ENCODE data around the gene SLC7A6OS.

Gene SLC7A6OS

GRCh38 chr16:68356919-68357286 lies 46.2 kb upstream of the SLC7A6OS start:
- H3K4me3 ChIP-seq (ENCODE audit: low read depth, low read length) = no peak overlapping the region
- peak; percentile 47 for DNase-seq (ENCODE audit: low read depth)
- no peak for TF ChIP-seq POLR2A (IDR thresholded peaks at IDR 0.05; ENCODE audit: extremely low read depth, insufficient read length)
- no peak for TF ChIP-seq MAX (IDR thresholded peaks at IDR 0.05; ENCODE audit: low read depth, low read length)
- TF ChIP-seq, protein P1, sequence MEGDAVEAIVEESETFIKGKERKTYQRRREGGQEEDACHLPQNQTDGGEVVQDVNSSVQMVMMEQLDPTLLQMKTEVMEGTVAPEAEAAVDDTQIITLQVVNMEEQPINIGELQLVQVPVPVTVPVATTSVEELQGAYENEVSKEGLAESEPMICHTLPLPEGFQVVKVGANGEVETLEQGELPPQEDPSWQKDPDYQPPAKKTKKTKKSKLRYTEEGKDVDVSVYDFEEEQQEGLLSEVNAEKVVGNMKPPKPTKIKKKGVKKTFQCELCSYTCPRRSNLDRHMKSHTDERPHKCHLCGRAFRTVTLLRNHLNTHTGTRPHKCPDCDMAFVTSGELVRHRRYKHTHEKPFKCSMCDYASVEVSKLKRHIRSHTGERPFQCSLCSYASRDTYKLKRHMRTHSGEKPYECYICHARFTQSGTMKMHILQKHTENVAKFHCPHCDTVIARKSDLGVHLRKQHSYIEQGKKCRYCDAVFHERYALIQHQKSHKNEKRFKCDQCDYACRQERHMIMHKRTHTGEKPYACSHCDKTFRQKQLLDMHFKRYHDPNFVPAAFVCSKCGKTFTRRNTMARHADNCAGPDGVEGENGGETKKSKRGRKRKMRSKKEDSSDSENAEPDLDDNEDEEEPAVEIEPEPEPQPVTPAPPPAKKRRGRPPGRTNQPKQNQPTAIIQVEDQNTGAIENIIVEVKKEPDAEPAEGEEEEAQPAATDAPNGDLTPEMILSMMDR (IDR thresholded peaks at IDR 0.05; ENCODE audit: low read depth, low read length) = no peak
- TF ChIP-seq MYC (IDR thresholded peaks at IDR 0.05; ENCODE audit: low read depth, low read length) = no peak

- TF ChIP-seq, protein P1 (IDR thresholded peaks at IDR 0.05; ENCODE audit: low read depth, low read length) = no peak
- TF ChIP-seq MYC (IDR thresholded peaks at IDR 0.05; ENCODE audit: low read depth, low read length) = peak; percentile 60
- peak; percentile 66 for TF ChIP-seq MAX (IDR thresholded peaks at IDR 0.05; ENCODE audit: low read depth, low read length)
- H3K4me3 ChIP-seq (ENCODE audit: low read depth, low read length) = peak overlapping the region; percentile 13
- DNase-seq (ENCODE audit: low read depth) = peak; percentile 96
These were observed 45.6 kb upstream of the SLC7A6OS start for GRCh38 chr16:68356249-68356918.

DNA sequence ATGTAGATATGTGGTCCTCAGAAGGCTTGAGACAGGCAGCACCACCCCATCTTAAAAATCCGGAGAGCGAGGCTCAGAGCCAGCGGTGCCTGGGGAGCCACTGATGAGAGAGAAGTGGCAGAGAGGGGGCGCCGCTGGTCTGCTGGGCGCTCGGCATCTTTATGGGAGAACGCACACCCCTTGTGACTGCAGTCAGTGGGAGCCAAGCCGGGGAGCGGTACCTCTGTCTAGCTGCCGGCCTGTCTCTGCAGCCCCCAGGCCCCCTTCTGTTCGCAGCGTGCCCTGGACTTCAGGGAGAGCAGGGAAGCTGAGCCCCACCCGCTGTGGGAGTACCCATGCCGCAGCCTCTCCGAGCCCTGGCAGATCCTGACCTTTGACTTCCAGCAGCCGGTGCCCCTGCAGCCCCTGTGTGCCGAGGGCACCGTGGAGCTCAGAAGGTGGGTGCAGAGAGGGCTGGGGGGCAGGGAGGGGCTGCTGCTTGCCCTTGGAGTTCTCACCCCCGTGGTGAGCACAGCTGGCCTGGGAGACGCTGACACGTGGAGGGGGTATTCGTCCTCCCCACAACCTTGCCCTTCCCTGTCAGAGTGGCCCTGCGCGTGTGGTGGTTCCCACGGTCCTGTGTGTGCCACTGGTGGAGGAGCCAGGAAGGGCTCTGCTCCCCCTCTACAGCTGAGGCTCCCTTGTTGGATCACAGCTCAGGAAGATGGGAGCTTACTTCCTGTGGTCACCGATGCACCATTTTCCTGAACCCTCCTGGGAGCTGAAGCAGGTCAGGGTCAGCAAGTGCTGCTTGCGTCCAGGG lies 44.9 kb upstream of the SLC7A6OS start:
- DNase-seq (ENCODE audit: low read depth) = peak; percentile 71
- H3K4me3 ChIP-seq (ENCODE audit: low read depth, low read length) = peak overlapping the region; percentile 13
- TF ChIP-seq POLR2A (IDR thresholded peaks at IDR 0.05; ENCODE audit: extremely low read depth, insufficient read length) (no peak), MYC (IDR thresholded peaks at IDR 0.05; ENCODE audit: low read depth, low read length) (peak; percentile 16; the same call in 1 of the 2 replicates), MAX (IDR thresholded peaks at IDR 0.05; ENCODE audit: low read depth, low read length) (peak; percentile 48; the same call in 1 of the 2 replicates)
- TF ChIP-seq, protein P1 (IDR thresholded peaks at IDR 0.05; ENCODE audit: low read depth, low read length) = peak; percentile 46

GRCh38 chr16:68354816-68355215 lies 44.1 kb upstream of the SLC7A6OS start:
- no peak for TF ChIP-seq MYC (IDR thresholded peaks at IDR 0.05; ENCODE audit: low read depth, low read length)
- no peak for TF ChIP-seq POLR2A (IDR thresholded peaks at IDR 0.05; ENCODE audit: extremely low read depth, insufficient read length)
- TF ChIP-seq, protein P1 (IDR thresholded peaks at IDR 0.05; ENCODE audit: low read depth, low read length) = no peak
- no peak for TF ChIP-seq MAX (IDR thresholded peaks at IDR 0.05; ENCODE audit: low read depth, low read length)
- no peak overlapping the region for H3K4me3 ChIP-seq (ENCODE audit: low read depth, low read length)
- no peak for DNase-seq (ENCODE audit: low read depth)

DNA sequence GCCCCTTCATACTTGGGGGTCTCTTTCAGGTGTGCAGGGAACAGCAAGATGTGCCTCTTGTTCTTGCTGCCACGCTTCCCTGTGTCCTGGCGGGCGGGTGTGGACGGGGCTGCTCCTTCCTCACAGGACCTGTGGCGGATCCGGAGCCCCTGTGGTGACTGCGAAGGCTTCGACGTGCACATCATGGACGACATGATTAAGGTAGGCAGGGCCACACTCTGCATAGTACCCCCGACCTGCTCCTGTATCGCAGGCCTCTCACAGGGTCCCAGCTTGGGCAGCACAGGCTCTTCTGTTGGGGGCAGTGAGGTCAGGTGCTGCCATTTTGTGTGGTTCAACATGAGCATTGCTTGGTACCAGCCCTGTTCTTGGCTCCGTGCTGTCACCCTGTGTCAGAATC lies 42.6 kb upstream of the SLC7A6OS start:
- H3K4me3 ChIP-seq (ENCODE audit: low read depth, low read length) = no peak overlapping the region
- DNase-seq (ENCODE audit: low read depth) = no peak
- TF ChIP-seq MAX (IDR thresholded peaks at IDR 0.05; ENCODE audit: low read depth, low read length) = no peak
- TF ChIP-seq POLR2A (IDR thresholded peaks at IDR 0.05; ENCODE audit: extremely low read depth, insufficient read length) = no peak
- TF ChIP-seq, protein P1 (IDR thresholded peaks at IDR 0.05; ENCODE audit: low read depth, low read length) = no peak
- TF ChIP-seq MYC (IDR thresholded peaks at IDR 0.05; ENCODE audit: low read depth, low read length) = no peak
